ENCODE data around the gene POLR1B. TPM values are rescaled to one million over a fixed set of nuclear protein-coding genes. Genes with fewer than 3 reads are reported as not detected.

POLR1B gene, protein sequence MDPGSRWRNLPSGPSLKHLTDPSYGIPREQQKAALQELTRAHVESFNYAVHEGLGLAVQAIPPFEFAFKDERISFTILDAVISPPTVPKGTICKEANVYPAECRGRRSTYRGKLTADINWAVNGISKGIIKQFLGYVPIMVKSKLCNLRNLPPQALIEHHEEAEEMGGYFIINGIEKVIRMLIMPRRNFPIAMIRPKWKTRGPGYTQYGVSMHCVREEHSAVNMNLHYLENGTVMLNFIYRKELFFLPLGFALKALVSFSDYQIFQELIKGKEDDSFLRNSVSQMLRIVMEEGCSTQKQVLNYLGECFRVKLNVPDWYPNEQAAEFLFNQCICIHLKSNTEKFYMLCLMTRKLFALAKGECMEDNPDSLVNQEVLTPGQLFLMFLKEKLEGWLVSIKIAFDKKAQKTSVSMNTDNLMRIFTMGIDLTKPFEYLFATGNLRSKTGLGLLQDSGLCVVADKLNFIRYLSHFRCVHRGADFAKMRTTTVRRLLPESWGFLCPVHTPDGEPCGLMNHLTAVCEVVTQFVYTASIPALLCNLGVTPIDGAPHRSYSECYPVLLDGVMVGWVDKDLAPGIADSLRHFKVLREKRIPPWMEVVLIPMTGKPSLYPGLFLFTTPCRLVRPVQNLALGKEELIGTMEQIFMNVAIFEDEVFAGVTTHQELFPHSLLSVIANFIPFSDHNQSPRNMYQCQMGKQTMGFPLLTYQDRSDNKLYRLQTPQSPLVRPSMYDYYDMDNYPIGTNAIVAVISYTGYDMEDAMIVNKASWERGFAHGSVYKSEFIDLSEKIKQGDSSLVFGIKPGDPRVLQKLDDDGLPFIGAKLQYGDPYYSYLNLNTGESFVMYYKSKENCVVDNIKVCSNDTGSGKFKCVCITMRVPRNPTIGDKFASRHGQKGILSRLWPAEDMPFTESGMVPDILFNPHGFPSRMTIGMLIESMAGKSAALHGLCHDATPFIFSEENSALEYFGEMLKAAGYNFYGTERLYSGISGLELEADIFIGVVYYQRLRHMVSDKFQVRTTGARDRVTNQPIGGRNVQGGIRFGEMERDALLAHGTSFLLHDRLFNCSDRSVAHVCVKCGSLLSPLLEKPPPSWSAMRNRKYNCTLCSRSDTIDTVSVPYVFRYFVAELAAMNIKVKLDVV
- polyA plus RNA-seq (2013): 5.2 and 5.4 TPM in 2 replicates

DNA sequence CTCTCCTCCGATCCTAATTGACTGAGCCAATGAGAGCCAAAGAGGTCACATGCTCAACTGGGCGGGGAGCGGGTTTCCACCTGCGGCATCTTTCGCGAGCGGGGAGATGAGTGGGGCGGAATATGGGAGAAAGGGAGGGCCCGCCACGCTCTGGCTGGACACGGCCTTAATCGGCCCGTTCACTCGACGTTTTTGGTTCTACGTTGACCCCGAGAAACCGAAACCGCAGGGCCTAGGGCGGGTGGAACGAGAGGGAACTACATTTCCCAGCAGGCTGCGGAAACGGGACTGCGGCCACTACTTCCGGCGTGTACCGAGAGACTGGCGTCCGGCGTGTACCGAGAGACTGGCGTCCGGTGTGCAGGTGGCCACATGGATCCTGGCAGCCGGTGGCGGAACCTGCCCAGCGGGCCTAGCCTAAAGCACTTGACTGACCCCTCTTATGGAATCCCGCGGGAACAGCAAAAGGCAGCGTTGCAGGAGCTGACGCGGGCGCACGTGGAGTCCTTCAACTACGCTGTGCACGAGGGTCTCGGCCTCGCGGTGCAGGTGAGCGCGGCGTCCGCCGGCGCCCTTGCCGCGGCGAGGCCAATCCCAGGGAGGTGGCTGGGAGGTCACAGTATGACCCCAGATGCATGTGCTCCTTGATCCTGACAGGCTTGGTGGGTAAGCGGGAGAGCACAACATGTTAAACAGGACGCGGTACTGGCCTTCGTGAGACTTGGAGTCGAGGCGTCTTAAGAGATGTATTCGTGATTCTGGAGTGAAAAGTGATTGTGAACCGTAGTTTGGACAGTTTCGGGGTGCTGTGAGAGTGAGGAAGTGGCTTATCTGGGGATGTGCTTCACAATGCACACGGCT is at the start of gene POLR1B:
Gene POLR1B (plus strand): TSS at position 343 of the 861 bp plus-strand sequence. CDS start 30 bp downstream, at position 373.
- H3K79me1 ChIP-seq (ENCODE audit: low read length): peaks cover 4% of the 10 kb centered on the region
- H3K4me2 ChIP-seq (ENCODE audit: low read length): peak within 1 kb of the TSS; percentile 73
- H2AFZ ChIP-seq (ENCODE audit: insufficient read depth, low read length, poor library complexity): peak within 1 kb of the TSS; percentile 84
- H3K14ac ChIP-seq (ENCODE audit: low read length): no peak within 1 kb of the TSS
- peaks cover 0 to 3% of the 10 kb centered on the region in 2 experiments for H3K36me3 ChIP-seq (ENCODE audit: control insufficient read depth in 1 of 2, insufficient read depth in 2 of 2, low read length in 2 of 2)
- H3K4ac ChIP-seq (ENCODE audit: low read depth, low read length): no peak within 1 kb of the TSS
- H3K27ac ChIP-seq (ENCODE audit: low read depth, low read length): no peak within 1 kb of the TSS
- H2AK5ac ChIP-seq (ENCODE audit: low read length): no peak within 1 kb of the TSS
- no peaks in the 10 kb centered on the region for H3K27me3 ChIP-seq (ENCODE audit: insufficient read depth, low read length)
- DNase-seq: peak; percentile 71 to 81
- H3K79me2 ChIP-seq (ENCODE audit: control insufficient read depth, insufficient read depth, low read length, poor library complexity): no peaks in the 10 kb centered on the region
- peak within 1 kb of the TSS; percentile 73 for H4K91ac ChIP-seq (ENCODE audit: low read depth, low read length)
- peak within 1 kb of the TSS; percentile 13 for H3K18ac ChIP-seq (ENCODE audit: low read length)
- H3K23ac ChIP-seq (ENCODE audit: low read length): no peak within 1 kb of the TSS
- peak within 1 kb of the TSS; percentile 91 for H3K4me3 ChIP-seq (ENCODE audit: low read depth, low read length)
- no peak within 1 kb of the TSS for H2BK12ac ChIP-seq (ENCODE audit: low read length)
- H2BK120ac ChIP-seq (ENCODE audit: insufficient read depth, low read length, poor library complexity): peak within 1 kb of the TSS; percentile 67
- peak within 1 kb of the TSS; percentile 46 for H4K12ac ChIP-seq (ENCODE audit: low read depth, low read length)
- WGBS (ENCODE audit: extremely low coverage, insufficient coverage, insufficient read length): no CpG with 5 or more reads among the region's 67 CpGs
- peak within 1 kb of the TSS; percentile 90 for H4K8ac ChIP-seq (ENCODE audit: low read depth, low read length)
- H3K4me1 ChIP-seq (ENCODE audit: control insufficient read depth in 1 of 2, insufficient read depth in 2 of 2, low read length in 2 of 2): peaks cover 2 to 4% of the 10 kb centered on the region in 2 experiments
- peak within 1 kb of the TSS; percentile 75 for H3K9ac ChIP-seq (ENCODE audit: low read length)
- H2BK5ac ChIP-seq (ENCODE audit: low read depth, low read length, poor library complexity): peak within 1 kb of the TSS; percentile 38
- H3K9me3 ChIP-seq (ENCODE audit: insufficient read depth, low read depth, low read length): no peaks in the 10 kb centered on the region

DNA sequence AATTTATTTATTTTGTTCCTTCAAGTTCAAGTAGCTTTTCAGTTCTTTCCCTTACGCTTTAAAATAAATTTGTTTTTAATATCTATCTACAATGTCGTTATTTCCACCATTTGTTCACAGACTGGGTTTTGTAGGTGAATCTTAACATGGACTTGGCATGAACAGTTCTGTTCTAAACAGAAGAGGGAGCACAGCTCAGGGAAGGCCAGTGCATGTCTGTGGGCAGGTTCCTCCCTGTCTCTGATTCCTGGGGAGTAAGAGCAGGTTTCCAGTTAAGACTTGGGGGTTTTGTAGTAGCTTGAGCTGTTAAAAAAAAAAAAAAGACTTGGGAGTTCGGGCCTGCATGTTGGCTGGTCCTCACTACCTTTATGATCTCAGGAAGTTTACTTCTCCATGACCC is 49.2 kb upstream of the POLR1B start:
- Histone ChIP-seq H4K91ac (ENCODE audit: low read depth, low read length) (no peak overlapping the region), H3K23ac (ENCODE audit: low read length) (no peak overlapping the region), H3K36me3 (ENCODE audit: control insufficient read depth in 1 of 2, insufficient read depth in 2 of 2, low read length in 2 of 2) (peaks cover 3 to 7% of the 10 kb centered on the region in 2 experiments), H3K18ac (ENCODE audit: low read length) (no peak overlapping the region), H3K14ac (ENCODE audit: low read length) (no peak overlapping the region), H3K79me1 (ENCODE audit: low read length) (no peaks in the 10 kb centered on the region), H3K9me3 (ENCODE audit: insufficient read depth, low read depth, low read length) (no peaks in the 10 kb centered on the region), H2AK5ac (ENCODE audit: low read length) (no peak overlapping the region), H2AFZ (ENCODE audit: insufficient read depth, low read length, poor library complexity) (no peak overlapping the region), H2BK5ac (ENCODE audit: low read depth, low read length, poor library complexity) (no peak overlapping the region), H3K4me2 (ENCODE audit: low read length) (no peak overlapping the region), H2BK120ac (ENCODE audit: insufficient read depth, low read length, poor library complexity) (no peak overlapping the region), H3K4ac (ENCODE audit: low read depth, low read length) (no peak overlapping the region), H3K9ac (ENCODE audit: low read length) (no peak overlapping the region), H3K79me2 (ENCODE audit: control insufficient read depth, insufficient read depth, low read length, poor library complexity) (no peaks in the 10 kb centered on the region), H3K27ac (ENCODE audit: low read depth, low read length) (no peak overlapping the region), H4K12ac (ENCODE audit: low read depth, low read length) (no peak overlapping the region), H2BK12ac (ENCODE audit: low read length) (no peak overlapping the region), H3K4me3 (ENCODE audit: low read depth, low read length) (no peak overlapping the region), H3K4me1 (ENCODE audit: control insufficient read depth in 1 of 2, insufficient read depth in 2 of 2, low read length in 2 of 2) (no peaks in the 10 kb centered on the region), H3K27me3 (ENCODE audit: insufficient read depth, low read length) (no peaks in the 10 kb centered on the region), H4K8ac (ENCODE audit: low read depth, low read length) (no peak overlapping the region)
- WGBS (ENCODE audit: extremely low coverage, insufficient coverage, insufficient read length): no CpG with 5 or more reads among the region's 3 CpGs
- no peak for DNase-seq

DNA sequence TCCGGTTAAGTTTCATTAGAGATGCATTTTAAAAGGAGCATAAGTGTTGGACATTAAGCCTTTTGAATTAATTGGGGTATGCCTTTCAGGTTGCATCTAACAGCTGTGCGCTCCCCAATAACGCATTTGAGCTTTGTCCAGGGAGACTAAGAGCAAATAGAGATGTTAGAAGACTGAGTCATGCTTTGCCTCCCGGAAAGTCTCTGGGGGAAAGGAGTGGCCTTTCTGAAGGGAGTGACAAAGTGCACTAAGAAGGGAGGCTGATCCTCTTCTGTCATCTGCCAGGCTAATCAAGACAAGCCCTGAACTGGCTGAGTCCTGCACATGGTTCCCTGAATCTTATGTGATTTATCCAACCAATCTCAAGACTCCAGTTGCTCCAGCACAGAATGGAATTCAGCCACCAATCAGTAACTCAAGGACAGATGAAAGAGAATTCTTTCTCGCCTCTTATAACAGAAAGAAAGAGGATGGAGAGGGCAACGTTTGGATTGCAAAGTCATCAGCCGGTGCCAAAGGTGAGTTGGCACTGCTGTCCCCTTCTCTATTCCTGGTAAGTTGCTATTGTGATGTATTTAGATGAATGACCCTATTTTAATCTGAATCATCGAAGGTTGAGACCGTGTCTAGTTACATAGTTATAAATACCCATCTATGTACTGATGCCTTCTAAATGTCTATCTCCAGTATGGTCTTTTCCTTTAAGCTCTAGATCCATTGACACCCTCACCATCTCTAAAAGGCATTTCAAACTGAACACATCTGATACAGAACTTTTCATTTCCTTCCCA is 48.2 kb upstream of the POLR1B start:
- WGBS (ENCODE audit: extremely low coverage, insufficient coverage, insufficient read length): no CpG with 5 or more reads among the region's 9 CpGs
- Histone ChIP-seq H3K36me3 (ENCODE audit: control insufficient read depth in 1 of 2, insufficient read depth in 2 of 2, low read length in 2 of 2) (peaks cover 3 to 7% of the 10 kb centered on the region in 2 experiments), H2AK5ac (ENCODE audit: low read length) (no peak overlapping the region)

More for the DNA sequence above, 48.2 kb upstream of the POLR1B start:
- no peaks in the 10 kb centered on the region for H3K4me1 ChIP-seq (ENCODE audit: control insufficient read depth in 1 of 2, insufficient read depth in 2 of 2, low read length in 2 of 2)
- no peak overlapping the region for H2AFZ ChIP-seq (ENCODE audit: insufficient read depth, low read length, poor library complexity)
- no peak overlapping the region for H2BK12ac ChIP-seq (ENCODE audit: low read length)
- peak; percentile 12 to 31 for DNase-seq
- no peak overlapping the region for H3K4me3 ChIP-seq (ENCODE audit: low read depth, low read length)
- H3K9me3 ChIP-seq (ENCODE audit: insufficient read depth, low read depth, low read length): no peaks in the 10 kb centered on the region
- H4K12ac ChIP-seq (ENCODE audit: low read depth, low read length): no peak overlapping the region
- H3K9ac ChIP-seq (ENCODE audit: low read length): no peak overlapping the region
- no peak overlapping the region for H3K23ac ChIP-seq (ENCODE audit: low read length)
- H3K4ac ChIP-seq (ENCODE audit: low read depth, low read length): no peak overlapping the region
- no peak overlapping the region for H4K8ac ChIP-seq (ENCODE audit: low read depth, low read length)
- no peaks in the 10 kb centered on the region for H3K79me1 ChIP-seq (ENCODE audit: low read length)
- no peak overlapping the region for H3K14ac ChIP-seq (ENCODE audit: low read length)
- no peak overlapping the region for H4K91ac ChIP-seq (ENCODE audit: low read depth, low read length)
- no peak overlapping the region for H2BK5ac ChIP-seq (ENCODE audit: low read depth, low read length, poor library complexity)
- no peak overlapping the region for H3K18ac ChIP-seq (ENCODE audit: low read length)
- H2BK120ac ChIP-seq (ENCODE audit: insufficient read depth, low read length, poor library complexity): no peak overlapping the region
- H3K27ac ChIP-seq (ENCODE audit: low read depth, low read length): no peak overlapping the region
- no peaks in the 10 kb centered on the region for H3K27me3 ChIP-seq (ENCODE audit: insufficient read depth, low read length)
- H3K79me2 ChIP-seq (ENCODE audit: control insufficient read depth, insufficient read depth, low read length, poor library complexity): no peaks in the 10 kb centered on the region
- no peak overlapping the region for H3K4me2 ChIP-seq (ENCODE audit: low read length)

Data from trophoblast cell (in vitro differentiated cells and primary cell).